Stomach (tissue), 4 donors: ENCODE results near the gene PACSIN3.

Experiments
- EP300 ChIP-seq: sonication (generic); formaldehyde crosslinking; IDR thresholded peaks from one replicate; pipeline ENCODE4 v1.6.1; 2017; ENCODE audit warnings: antibody characterized with exemption
- POLR2A ChIP-seq, 4 donors: fragments of 450-650 bp; IDR thresholded peaks; one replicate each; pipeline ENCODE4 v1.6.1; 2016; ENCODE audit warnings: antibody characterized with exemption in 4 of 4, control low read depth in 2 of 4, mild to moderate bottlenecking in 1 of 4, moderate library complexity in 1 of 4
- POLR2AphosphoS5 ChIP-seq, 3 donors: sonication (generic); formaldehyde crosslinking; IDR thresholded peaks; one replicate each; pipeline ENCODE4 v1.6.1; 2016; ENCODE audit warnings: antibody characterized with exemption in 3 of 3
- TF ChIP-seq, protein P1 (sequence below), 7 experiments: fragments of 450-650 bp in 4 of 7; fragments of 200-600 bp in 3 of 7; sonication (generic) in 3 of 7; IDR thresholded peaks; one replicate each; pipeline ENCODE4 v1.5.1; 2016 to 2019; ENCODE audit warnings: antibody characterized with exemption in 7 of 7, control low read depth in 2 of 7, mild to moderate bottlenecking in 1 of 7

DNA sequence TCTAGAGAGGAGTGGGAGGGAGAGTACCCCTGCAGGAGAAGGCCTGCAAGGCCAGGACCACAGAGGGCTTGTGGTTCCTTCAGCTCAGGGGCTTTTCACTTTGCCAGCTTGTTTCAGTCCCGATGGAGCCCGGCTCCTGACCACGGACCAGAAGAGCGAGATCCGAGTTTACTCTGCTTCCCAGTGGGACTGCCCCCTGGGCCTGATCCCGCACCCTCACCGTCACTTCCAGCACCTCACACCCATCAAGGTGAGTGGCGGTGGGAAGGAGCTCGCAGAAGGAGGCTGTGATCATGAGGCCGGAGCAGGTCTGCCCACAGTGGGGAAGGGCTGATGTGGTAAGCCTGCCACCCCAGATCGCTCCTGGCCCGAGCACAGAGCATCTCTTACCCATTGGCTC lies 48.9 kb upstream of the PACSIN3 start:
- TF ChIP-seq, protein P1, sequence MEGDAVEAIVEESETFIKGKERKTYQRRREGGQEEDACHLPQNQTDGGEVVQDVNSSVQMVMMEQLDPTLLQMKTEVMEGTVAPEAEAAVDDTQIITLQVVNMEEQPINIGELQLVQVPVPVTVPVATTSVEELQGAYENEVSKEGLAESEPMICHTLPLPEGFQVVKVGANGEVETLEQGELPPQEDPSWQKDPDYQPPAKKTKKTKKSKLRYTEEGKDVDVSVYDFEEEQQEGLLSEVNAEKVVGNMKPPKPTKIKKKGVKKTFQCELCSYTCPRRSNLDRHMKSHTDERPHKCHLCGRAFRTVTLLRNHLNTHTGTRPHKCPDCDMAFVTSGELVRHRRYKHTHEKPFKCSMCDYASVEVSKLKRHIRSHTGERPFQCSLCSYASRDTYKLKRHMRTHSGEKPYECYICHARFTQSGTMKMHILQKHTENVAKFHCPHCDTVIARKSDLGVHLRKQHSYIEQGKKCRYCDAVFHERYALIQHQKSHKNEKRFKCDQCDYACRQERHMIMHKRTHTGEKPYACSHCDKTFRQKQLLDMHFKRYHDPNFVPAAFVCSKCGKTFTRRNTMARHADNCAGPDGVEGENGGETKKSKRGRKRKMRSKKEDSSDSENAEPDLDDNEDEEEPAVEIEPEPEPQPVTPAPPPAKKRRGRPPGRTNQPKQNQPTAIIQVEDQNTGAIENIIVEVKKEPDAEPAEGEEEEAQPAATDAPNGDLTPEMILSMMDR (IDR thresholded peaks at IDR 0.05), result no peak
- no peak for TF ChIP-seq POLR2AphosphoS5 (IDR thresholded peaks at IDR 0.05)
- TF ChIP-seq POLR2A (IDR thresholded peaks at IDR 0.05), result no peak
- TF ChIP-seq EP300, result no peak
